ENCODE data around the gene MEN1.

Gene MEN1

GRCh38 chr11:64767344-64768299, 42.7 kb downstream of the MEN1 start (continued):
- TF ChIP-seq KLF8 (tag by site-specific recombination; IDR thresholded peaks at IDR 0.05) (no peak), ZNF585B (tag by site-specific recombination; IDR thresholded peaks at IDR 0.05) (no peak), SCRT2 (tag by site-specific recombination; IDR thresholded peaks at IDR 0.05) (no peak), ZNF600 (tag by site-specific recombination; IDR thresholded peaks at IDR 0.05) (peak; percentile 49), ZBTB7A (tag by site-specific recombination; IDR thresholded peaks at IDR 0.05; ENCODE audit: low read depth) (no peak), ZNF654 (tag by site-specific recombination; IDR thresholded peaks at IDR 0.05; ENCODE audit: low read depth) (0 out of 2 replicates have a peak, but pooled peaks have one; percentile 14), ZBTB21 (tag by site-specific recombination; IDR thresholded peaks at IDR 0.05) (no peak), ZNF426 (tag by site-specific recombination; IDR thresholded peaks at IDR 0.05) (no peak), TRIM28 (IDR thresholded peaks at IDR 0.05; ENCODE audit: borderline replicate concordance, low read length) (no peak), ZNF48 (tag by site-specific recombination; IDR thresholded peaks at IDR 0.05) (no peak), REST (tag by site-specific recombination; IDR thresholded peaks at IDR 0.05) (no peak), SP3 (tag by site-specific recombination; IDR thresholded peaks at IDR 0.05) (no peak), GLI4 (tag by site-specific recombination; IDR thresholded peaks at IDR 0.05) (no peak), ZNF280D (tag by site-specific recombination; IDR thresholded peaks at IDR 0.05) (no peak), ZNF174 (tag by site-specific recombination; IDR thresholded peaks at IDR 0.05) (no peak), ZNF670 (tag by site-specific recombination; IDR thresholded peaks at IDR 0.05; ENCODE audit: low read depth) (no peak), ZNF292 (tag by site-specific recombination; IDR thresholded peaks at IDR 0.05; ENCODE audit: borderline replicate concordance, low read depth) (no peak), ZNF623 (tag by site-specific recombination; IDR thresholded peaks at IDR 0.05) (no peak), ZNF239 (tag by site-specific recombination; IDR thresholded peaks at IDR 0.05) (no peak)
- TF ChIP-seq, protein P1, sequence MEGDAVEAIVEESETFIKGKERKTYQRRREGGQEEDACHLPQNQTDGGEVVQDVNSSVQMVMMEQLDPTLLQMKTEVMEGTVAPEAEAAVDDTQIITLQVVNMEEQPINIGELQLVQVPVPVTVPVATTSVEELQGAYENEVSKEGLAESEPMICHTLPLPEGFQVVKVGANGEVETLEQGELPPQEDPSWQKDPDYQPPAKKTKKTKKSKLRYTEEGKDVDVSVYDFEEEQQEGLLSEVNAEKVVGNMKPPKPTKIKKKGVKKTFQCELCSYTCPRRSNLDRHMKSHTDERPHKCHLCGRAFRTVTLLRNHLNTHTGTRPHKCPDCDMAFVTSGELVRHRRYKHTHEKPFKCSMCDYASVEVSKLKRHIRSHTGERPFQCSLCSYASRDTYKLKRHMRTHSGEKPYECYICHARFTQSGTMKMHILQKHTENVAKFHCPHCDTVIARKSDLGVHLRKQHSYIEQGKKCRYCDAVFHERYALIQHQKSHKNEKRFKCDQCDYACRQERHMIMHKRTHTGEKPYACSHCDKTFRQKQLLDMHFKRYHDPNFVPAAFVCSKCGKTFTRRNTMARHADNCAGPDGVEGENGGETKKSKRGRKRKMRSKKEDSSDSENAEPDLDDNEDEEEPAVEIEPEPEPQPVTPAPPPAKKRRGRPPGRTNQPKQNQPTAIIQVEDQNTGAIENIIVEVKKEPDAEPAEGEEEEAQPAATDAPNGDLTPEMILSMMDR (tag by site-specific recombination; IDR thresholded peaks at IDR 0.05) = peak; percentile 56
- TF ChIP-seq, protein P2, sequence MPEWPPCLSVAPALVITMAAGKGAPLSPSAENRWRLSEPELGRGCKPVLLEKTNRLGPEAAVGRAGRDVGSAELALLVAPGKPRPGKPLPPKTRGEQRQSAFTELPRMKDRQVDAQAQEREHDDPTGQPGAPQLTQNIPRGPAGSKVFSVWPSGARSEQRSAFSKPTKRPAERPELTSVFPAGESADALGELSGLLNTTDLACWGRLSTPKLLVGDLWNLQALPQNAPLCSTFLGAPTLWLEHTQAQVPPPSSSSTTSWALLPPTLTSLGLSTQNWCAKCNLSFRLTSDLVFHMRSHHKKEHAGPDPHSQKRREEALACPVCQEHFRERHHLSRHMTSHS (tag by site-specific recombination; IDR thresholded peaks at IDR 0.05) = no peak
- TF ChIP-seq, protein P3, sequence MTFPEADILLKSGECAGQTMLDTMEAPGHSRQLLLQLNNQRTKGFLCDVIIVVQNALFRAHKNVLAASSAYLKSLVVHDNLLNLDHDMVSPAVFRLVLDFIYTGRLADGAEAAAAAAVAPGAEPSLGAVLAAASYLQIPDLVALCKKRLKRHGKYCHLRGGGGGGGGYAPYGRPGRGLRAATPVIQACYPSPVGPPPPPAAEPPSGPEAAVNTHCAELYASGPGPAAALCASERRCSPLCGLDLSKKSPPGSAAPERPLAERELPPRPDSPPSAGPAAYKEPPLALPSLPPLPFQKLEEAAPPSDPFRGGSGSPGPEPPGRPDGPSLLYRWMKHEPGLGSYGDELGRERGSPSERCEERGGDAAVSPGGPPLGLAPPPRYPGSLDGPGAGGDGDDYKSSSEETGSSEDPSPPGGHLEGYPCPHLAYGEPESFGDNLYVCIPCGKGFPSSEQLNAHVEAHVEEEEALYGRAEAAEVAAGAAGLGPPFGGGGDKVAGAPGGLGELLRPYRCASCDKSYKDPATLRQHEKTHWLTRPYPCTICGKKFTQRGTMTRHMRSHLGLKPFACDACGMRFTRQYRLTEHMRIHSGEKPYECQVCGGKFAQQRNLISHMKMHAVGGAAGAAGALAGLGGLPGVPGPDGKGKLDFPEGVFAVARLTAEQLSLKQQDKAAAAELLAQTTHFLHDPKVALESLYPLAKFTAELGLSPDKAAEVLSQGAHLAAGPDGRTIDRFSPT (tag by site-specific recombination; IDR thresholded peaks at IDR 0.05) = peak; percentile 27; the same call in 1 of the 2 replicates
- TF ChIP-seq, protein P4, sequence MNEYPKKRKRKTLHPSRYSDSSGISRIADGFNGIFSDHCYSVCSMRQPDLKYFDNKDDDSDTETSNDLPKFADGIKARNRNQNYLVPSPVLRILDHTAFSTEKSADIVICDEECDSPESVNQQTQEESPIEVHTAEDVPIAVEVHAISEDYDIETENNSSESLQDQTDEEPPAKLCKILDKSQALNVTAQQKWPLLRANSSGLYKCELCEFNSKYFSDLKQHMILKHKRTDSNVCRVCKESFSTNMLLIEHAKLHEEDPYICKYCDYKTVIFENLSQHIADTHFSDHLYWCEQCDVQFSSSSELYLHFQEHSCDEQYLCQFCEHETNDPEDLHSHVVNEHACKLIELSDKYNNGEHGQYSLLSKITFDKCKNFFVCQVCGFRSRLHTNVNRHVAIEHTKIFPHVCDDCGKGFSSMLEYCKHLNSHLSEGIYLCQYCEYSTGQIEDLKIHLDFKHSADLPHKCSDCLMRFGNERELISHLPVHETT (tag by site-specific recombination; IDR thresholded peaks at IDR 0.05) = no peak

All from HEK293 (cell line).